IMR-90 (cell line): Measurements from ENCODE around the gene TSEN34. TPM values are rescaled to one million over a fixed set of nuclear protein-coding genes. Genes with fewer than 3 reads are reported as not detected.
A peak's percentile ranks its signal among the peaks of the same experiment; 100 is the strongest.

Experiments used
- ATAC-seq: fragments of 200-7000 bp; cut with Tn5 transposase; 2 replicates; pipeline ENCODE4 v1.9.1; 2020; ENCODE audit warnings: low read depth, mild to moderate bottlenecking, moderate library complexity
- BruUV-seq: library from RNA; stranded (reverse); fragments of 400-500 nt; replicated peaks from 2 replicates; lab custom pipeline; 2021; lab: Mats Ljungman, UMichigan
- CTCF ChIA-PET: fragments of 300-600 bp; formaldehyde crosslinking; extraction: SDS; loops from one replicate; lab custom pipeline; 2021; ENCODE audit warnings: antibody characterized with exemption; lab: Yijun Ruan, JAX
- POLR2A ChIA-PET: fragments of 300-600 bp; sonication (Branson Sonifier 250); formaldehyde crosslinking; loops from one replicate; lab custom pipeline; 2022; ENCODE audit warnings: antibody characterized with exemption; ENCODE audit not compliant: unreplicated experiment; lab: Charles Lee
- DNase-seq: peaks from one replicate; pipeline ENCODE4 v3.0.0; 2013
- H2AFZ ChIP-seq: replicated peaks from 2 replicates; pipeline ENCODE3; 2013; ENCODE audit warnings: low read length, mild to moderate bottlenecking; ENCODE audit not compliant: poor library complexity
- H2AK5ac ChIP-seq: 2 replicates; pipeline ENCODE4 v1.6.1; 2013; ENCODE audit warnings: low read depth, low read length, inconsistent platforms
- H2AK9ac ChIP-seq: replicated peaks from 2 replicates; pipeline ENCODE3; 2013; ENCODE audit warnings: mild to moderate bottlenecking, low read depth, low read length, moderate library complexity; ENCODE audit not compliant: poor library complexity
- H2BK120ac ChIP-seq: 2 replicates; pipeline ENCODE4 v1.6.1; 2013; ENCODE audit warnings: low read depth, low read length, inconsistent platforms
- H2BK15ac ChIP-seq: 3 replicates; pipeline ENCODE4 v1.6.1; 2013; ENCODE audit warnings: low read depth, low read length, inconsistent platforms
- H2BK20ac ChIP-seq: 2 replicates; pipeline ENCODE4 v1.6.1; 2013; ENCODE audit warnings: low read depth, mild to moderate bottlenecking, inconsistent platforms, low read length, moderate library complexity
- H2BK5ac ChIP-seq: 2 replicates; pipeline ENCODE4 v1.6.1; 2013; ENCODE audit warnings: mild to moderate bottlenecking, low read depth, low read length, inconsistent platforms; ENCODE audit not compliant: poor library complexity, severe bottlenecking
- H3K14ac ChIP-seq: replicated peaks from 2 replicates; pipeline ENCODE4 v1.6.1; 2013; ENCODE audit warnings: low read depth, low read length, inconsistent platforms
- H3K18ac ChIP-seq: 2 replicates; pipeline ENCODE4 v1.6.1; 2013; ENCODE audit warnings: low read depth, low read length, control low read depth
- H3K23ac ChIP-seq: 2 replicates; pipeline ENCODE4 v1.6.1; 2013; ENCODE audit warnings: low read depth, low read length, inconsistent platforms
- H3K27ac ChIP-seq: 2 replicates; pipeline ENCODE4 v1.5.1; 2013; ENCODE audit warnings: mild to moderate bottlenecking, control low read depth, low read length; ENCODE audit not compliant: insufficient read depth
- H3K27me3 ChIP-seq: 2 replicates; pipeline ENCODE4 v1.6.1; 2013; ENCODE audit warnings: low read length; ENCODE audit not compliant: control insufficient read depth, insufficient read depth
- H3K36me3 ChIP-seq: 2 replicates; pipeline ENCODE4 v1.6.1; 2013; ENCODE audit warnings: low read length, mixed read lengths; ENCODE audit not compliant: control insufficient read depth, insufficient read depth
- H3K4ac ChIP-seq: 2 replicates; pipeline ENCODE4 v1.6.1; 2013; ENCODE audit warnings: low read depth, low read length, inconsistent platforms
- H3K4me1 ChIP-seq: 2 replicates; pipeline ENCODE4 v1.6.1; 2013; ENCODE audit warnings: low read length, mixed read lengths; ENCODE audit not compliant: control insufficient read depth, insufficient read depth
- H3K4me2 ChIP-seq: 2 replicates; pipeline ENCODE4 v1.6.1; 2013; ENCODE audit warnings: low read depth, mild to moderate bottlenecking, control low read depth, low read length, moderate library complexity
- H3K4me3 ChIP-seq: 2 replicates; pipeline ENCODE4 v1.5.1; 2013; ENCODE audit warnings: low read depth, mild to moderate bottlenecking, control low read depth, low read length, moderate library complexity; ENCODE audit not compliant: insufficient read depth
- H3K56ac ChIP-seq: 2 replicates; pipeline ENCODE4 v1.6.1; 2013; ENCODE audit warnings: low read length, inconsistent platforms; ENCODE audit not compliant: insufficient read depth; ENCODE audit errors: extremely low read depth
- H3K79me1 ChIP-seq, 2 experiments: 2 replicates each; pipeline ENCODE4 v1.6.1; 2013; ENCODE audit warnings: low read length in 2 of 2, inconsistent platforms in 1 of 2, low read depth in 1 of 2
- H3K9ac ChIP-seq: 2 replicates; pipeline ENCODE4 v1.6.1; 2013; ENCODE audit warnings: low read depth, low read length, control low read depth
- H3K9me1 ChIP-seq: 2 replicates; pipeline ENCODE4 v1.6.1; 2013; ENCODE audit warnings: low read length, inconsistent platforms; ENCODE audit not compliant: insufficient read depth
- H3K9me3 ChIP-seq: 2 replicates; pipeline ENCODE4 v1.6.1; 2013; ENCODE audit warnings: low read length; ENCODE audit not compliant: control insufficient read depth, insufficient read depth
- H4K20me1 ChIP-seq: 2 replicates; pipeline ENCODE4 v1.6.1; 2013; ENCODE audit warnings: low read length, inconsistent platforms; ENCODE audit not compliant: insufficient read depth
- H4K5ac ChIP-seq: 2 replicates; pipeline ENCODE4 v1.6.1; 2013; ENCODE audit warnings: mild to moderate bottlenecking, low read depth, low read length, control low read depth
- H4K8ac ChIP-seq, 2 experiments: 2 replicates each; pipeline ENCODE4 v1.6.1; 2013; ENCODE audit warnings: low read depth in 2 of 2, low read length in 2 of 2, control low read depth in 1 of 2, inconsistent platforms in 1 of 2
- H4K91ac ChIP-seq: 2 replicates; pipeline ENCODE4 v1.6.1; 2013; ENCODE audit warnings: low read depth, low read length, inconsistent platforms; ENCODE audit not compliant: insufficient read depth
- CEBPB ChIP-seq: IDR thresholded peaks from 2 replicates; pipeline ENCODE4 v1.6.1; 2012; ENCODE audit warnings: low read depth, low read length, improper control_type of control experiment
- CHD1 ChIP-seq: IDR thresholded peaks from 2 replicates; pipeline ENCODE4 v1.6.1; 2012; ENCODE audit warnings: low read depth, low read length, improper control_type of control experiment
- CTCF ChIP-seq: conservative IDR thresholded peaks from 2 replicates; pipeline ENCODE4 v1.5.1; 2012; ENCODE audit warnings: mild to moderate bottlenecking, low read depth, low read length, improper control_type of control experiment
- ELK1 ChIP-seq: fragments of 150-350 bp; IDR thresholded peaks from 2 replicates; pipeline ENCODE4 v1.6.1; 2016; ENCODE audit warnings: low read depth, mild to moderate bottlenecking, low read length, moderate library complexity, borderline replicate concordance
- FOS ChIP-seq: fragments of 150-350 bp; IDR thresholded peaks from 2 replicates; pipeline ENCODE4 v1.6.1; 2016; ENCODE audit warnings: low read depth, low read length
- MAFK ChIP-seq: IDR thresholded peaks from 2 replicates; pipeline ENCODE4 v1.6.1; 2012; ENCODE audit warnings: low read depth, low read length, improper control_type of control experiment
- MAZ ChIP-seq: IDR thresholded peaks from 2 replicates; pipeline ENCODE4 v1.6.1; 2012; ENCODE audit warnings: low read depth, mild to moderate bottlenecking, low read length, improper control_type of control experiment, moderate library complexity, borderline replicate concordance
- MXI1 ChIP-seq: IDR thresholded peaks from 2 replicates; pipeline ENCODE4 v1.6.1; 2012; ENCODE audit warnings: low read depth, mild to moderate bottlenecking, low read length, moderate library complexity, borderline replicate concordance
- NFE2L2 ChIP-seq: fragments of 150-350 bp; IDR thresholded peaks from 2 replicates; pipeline ENCODE4 v1.6.1; 2016; ENCODE audit warnings: low read depth, mild to moderate bottlenecking, low read length
- POLR2A ChIP-seq: IDR thresholded peaks from 2 replicates; pipeline ENCODE4 v1.6.1; 2012; ENCODE audit warnings: mild to moderate bottlenecking, low read depth, low read length
- RAD21 ChIP-seq: IDR thresholded peaks from 2 replicates; pipeline ENCODE4 v1.6.1; 2012; ENCODE audit warnings: low read length, improper control_type of control experiment
- RCOR1 ChIP-seq: IDR thresholded peaks from 2 replicates; pipeline ENCODE4 v1.6.1; 2012; ENCODE audit warnings: mild to moderate bottlenecking, low read length, improper control_type of control experiment; ENCODE audit not compliant: insufficient replicate concordance
- RFX5 ChIP-seq: IDR thresholded peaks from 2 replicates; pipeline ENCODE4 v1.8.0; 2012; ENCODE audit warnings: low read depth, mild to moderate bottlenecking, low read length, moderate library complexity
- SMC3 ChIP-seq: fragments of 150-350 bp; IDR thresholded peaks from 2 replicates; pipeline ENCODE4 v1.6.1; 2016; ENCODE audit warnings: low read depth, mild to moderate bottlenecking, antibody characterized with exemption, low read length, moderate library complexity
- WGBS, 2 experiments: methylation state at CpG; one replicate each; pipeline versions ENCODE4 v1.1.5 to v1.1.7; 2013; ENCODE audit warnings: missing lambda C conversion rate in 2 of 2; ENCODE audit not compliant: insufficient read length in 1 of 2; ENCODE audit errors: extremely low coverage in 2 of 2; 5-methylcytosine and 5-hydroxymethylcytosine counted together
- dilution Hi-C: fragments of 300-500 bp; cut with HindIII; formaldehyde crosslinking; loops from one replicate; pipeline ENCODE4 v1.14.3; 2018; ENCODE audit warnings: low sequenced_read_pairs; ENCODE audit not compliant: unreplicated experiment
- in situ Hi-C: fragments of 300-500 bp; cut with MboI; formaldehyde crosslinking; loops from 3 replicates; pipeline ENCODE4 v1.14.3; 2019; ENCODE audit warnings: low sequenced_read_pairs, inconsistent platforms, mixed read lengths
- intact Hi-C: fragments of 100-400 bp; cut with micrococcal nuclease; formaldehyde crosslinking; loops from 2 replicates; pipeline ENCODE4 v1.10.0; 2022
- polyA plus RNA-seq, 3 experiments: library from polyadenylated mRNA; depleted of rRNA; stranded (reverse); fragments of >200 nt; gene quantifications; 2 replicates each; pipeline ENCODE4 v1.2.3, GENCODE V29; 2012; ENCODE audit warnings: low replicate concordance in 1 of 3
- total RNA-seq: library from RNA; depleted of rRNA; stranded (reverse); fragments of >200 nt; gene quantifications from 2 replicates; pipeline ENCODE4 v1.2.3, GENCODE V29; 2012
- TF ChIP-seq, protein P1 (sequence below): fragments of 150-350 bp; IDR thresholded peaks from 2 replicates; pipeline ENCODE4 v1.6.1; 2017; ENCODE audit warnings: mild to moderate bottlenecking, antibody characterized with exemption, low read length, low read depth

TSEN34 gene
- total and polyA plus RNA-seq, 2 of the 4 experiments (the other 2 are of a cell fraction) = 32.1 to 69.4 TPM

DNA sequence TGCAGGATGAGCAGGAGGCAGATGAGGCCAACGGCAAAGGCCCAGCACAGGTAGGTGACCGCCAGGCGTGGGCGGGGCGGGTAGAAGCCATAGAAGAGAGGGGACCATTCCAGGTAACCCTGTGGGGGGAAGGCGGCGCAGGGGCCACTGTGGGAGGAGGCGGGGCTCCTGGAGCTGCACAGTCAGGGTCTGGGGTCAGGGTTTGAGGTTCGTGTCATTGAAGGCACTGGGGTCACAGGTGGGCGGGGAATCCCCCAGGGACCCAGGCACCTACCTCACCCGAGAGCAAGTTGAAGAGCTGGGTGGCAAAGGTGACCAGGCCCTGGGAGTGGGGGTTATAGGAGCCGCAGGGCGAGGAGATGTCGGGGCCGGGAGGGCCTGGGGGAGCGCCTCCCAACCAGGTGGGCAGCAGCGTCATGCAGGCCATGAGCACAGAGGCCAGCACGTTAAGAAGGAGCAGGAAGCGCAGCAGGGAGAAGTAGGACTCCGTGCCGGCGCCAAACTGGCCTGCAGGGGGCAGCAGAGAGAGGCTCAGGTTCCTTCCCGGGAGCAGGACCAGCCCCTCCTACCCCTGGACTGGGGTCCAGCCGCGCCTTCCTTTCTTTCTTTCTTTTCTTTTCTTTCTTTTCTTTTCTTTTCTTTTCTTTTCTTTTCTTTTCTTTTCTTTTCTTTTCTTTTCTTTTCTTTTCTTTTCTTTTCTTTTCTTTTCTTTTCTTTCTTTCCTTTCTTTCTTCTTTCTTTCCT is 22.8 kb upstream of the TSEN34 start:
- Histone ChIP-seq H4K8ac (no peak overlapping the region), H3K27ac (no peak overlapping the region), H3K23ac (no peak overlapping the region), H3K14ac (no peak overlapping the region), H2AK9ac (peak overlapping the region; percentile 3), H3K4me2 (no peak overlapping the region), H3K18ac (no peak overlapping the region), H2BK15ac (no peak overlapping the region), H3K4me3 (no peak overlapping the region), H4K5ac (no peak overlapping the region), H2BK20ac (no peak overlapping the region), H3K9me1 (no peaks in the 10 kb centered on the region), H3K4me1 (no peaks in the 10 kb centered on the region), H3K36me3 (no peaks in the 10 kb centered on the region), H2AK5ac (no peak overlapping the region), H3K9ac (no peak overlapping the region), H4K91ac (no peak overlapping the region), H4K20me1 (no peaks in the 10 kb centered on the region), H3K4ac (no peak overlapping the region), H2AFZ (peak overlapping the region; percentile 89), H3K79me1 (no peaks in the 10 kb centered on the region), H3K9me3 (no peaks in the 10 kb centered on the region), H2BK5ac (no peak overlapping the region), H3K27me3 (no peaks in the 10 kb centered on the region), H3K56ac (no peak overlapping the region), H2BK120ac (no peak overlapping the region)
- no TSS peak for BruUV-seq
- ATAC-seq = peak; percentile 95
- DNase-seq = peak; percentile 73
- ChIA-PET POLR2A (no interaction called here), CTCF (no interaction called here)
- in situ Hi-C loops = no loop called here
- dilution Hi-C loops = no loop called here
- intact Hi-C loops = loop anchor here (1.0 to 2.0 kb wide), 2 partner anchors 20 to 63 kb away; partner anchors contain the start of gene MBOAT7
- 11% methylated on average over 9 of the region's 25 CpGs; no CpG with 5 or more reads in 1 of the 2 experiments for WGBS, 2 experiments
- no peak for TF ChIP-seq ELK1
- TF ChIP-seq CTCF = peak; percentile 84
- no peak for TF ChIP-seq POLR2A
- peak; percentile 71 for TF ChIP-seq SMC3
- peak; percentile 73 for TF ChIP-seq RAD21
- no peak for TF ChIP-seq CHD1
- no peak for TF ChIP-seq RCOR1
- no peak for TF ChIP-seq RFX5
- TF ChIP-seq, protein P1, sequence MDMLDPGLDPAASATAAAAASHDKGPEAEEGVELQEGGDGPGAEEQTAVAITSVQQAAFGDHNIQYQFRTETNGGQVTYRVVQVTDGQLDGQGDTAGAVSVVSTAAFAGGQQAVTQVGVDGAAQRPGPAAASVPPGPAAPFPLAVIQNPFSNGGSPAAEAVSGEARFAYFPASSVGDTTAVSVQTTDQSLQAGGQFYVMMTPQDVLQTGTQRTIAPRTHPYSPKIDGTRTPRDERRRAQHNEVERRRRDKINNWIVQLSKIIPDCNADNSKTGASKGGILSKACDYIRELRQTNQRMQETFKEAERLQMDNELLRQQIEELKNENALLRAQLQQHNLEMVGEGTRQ = no peak
- TF ChIP-seq FOS = no peak
- peak; percentile 67; the same call in 1 of the 2 replicates for TF ChIP-seq MAZ
- TF ChIP-seq MAFK = no peak
- no peak for TF ChIP-seq NFE2L2
- no peak for TF ChIP-seq CEBPB
- no peak for TF ChIP-seq MXI1
